Caki2 (cell line): ENCODE measurements around the gene STK32B. TPM values are rescaled to one million over a fixed set of nuclear protein-coding genes. Genes with fewer than 3 reads are reported as not detected.

Experiments
- DNase-seq: peaks from one replicate; pipeline ENCODE4 v3.0.0-alpha.2; 2015; ENCODE audit warnings: low read depth
- in situ Hi-C: cut with HindIII; loops from 2 replicates; pipeline ENCODE4 v1.10.0; 2016; ENCODE audit warnings: low sequenced_read_pairs, low pct_unique_long_range_greater_than_20kb, mixed read lengths
- total RNA-seq: library from RNA; depleted of rRNA; stranded (reverse); fragments of >200 nt; shearing (Covaris generic); gene quantifications from 2 replicates; pipeline ENCODE4 v1.2.3, GENCODE V29; 2014; ENCODE audit warnings: low replicate concordance

STK32B gene
- total RNA-seq, 1 experiment from 2014 or later, result 5.3 TPM

GRCh38 chr4:5381961-5382441 is 330.7 kb downstream of the STK32B start:
- DNase-seq, result peak; percentile 72
- in situ Hi-C loops, result no loop called here

GRCh38 chr4:5383191-5383980 is 332.1 kb downstream of the STK32B start:
- in situ Hi-C loops, result no loop called here
- DNase-seq, result no peak

GRCh38 chr4:5385741-5386311 is 334.5 kb downstream of the STK32B start:
- peak; percentile 69 for DNase-seq
- in situ Hi-C loops, result no loop called here

- in situ Hi-C loops, result no loop called here
- no peak for DNase-seq
These were observed 335.6 kb downstream of the STK32B start for GRCh38 chr4:5386921-5387320.

GRCh38 chr4:5387457-5387856 is 336.2 kb downstream of the STK32B start:
- in situ Hi-C loops, result no loop called here
- no peak for DNase-seq

GRCh38 chr4:5389756-5390310 is 338.6 kb downstream of the STK32B start:
- in situ Hi-C loops, result no loop called here
- DNase-seq, result no peak

GRCh38 chr4:5391492-5391891 is 340.2 kb downstream of the STK32B start:
- no peak for DNase-seq
- in situ Hi-C loops, result no loop called here

- DNase-seq, result no peak
- in situ Hi-C loops, result no loop called here
These were observed 342.7 kb downstream of the STK32B start for GRCh38 chr4:5393911-5394513.

GRCh38 chr4:5395781-5396180 is 344.5 kb downstream of the STK32B start:
- no peak for DNase-seq
- in situ Hi-C loops, result no loop called here

GRCh38 chr4:5398056-5398455 is 346.8 kb downstream of the STK32B start:
- DNase-seq, result no peak
- in situ Hi-C loops, result no loop called here

GRCh38 chr4:5399124-5399523 is 347.8 kb downstream of the STK32B start:
- DNase-seq, result no peak

GRCh38 chr4:5399790-5400421 is 348.6 kb downstream of the STK32B start:
- in situ Hi-C loops, result no loop called here
- peak; percentile 21 for DNase-seq

More at GRCh38 chr4:5399124-5399523, 347.8 kb downstream of the STK32B start:
- in situ Hi-C loops, result no loop called here

- in situ Hi-C loops, result no loop called here
- no peak for DNase-seq
These were observed 352.6 kb downstream of the STK32B start for GRCh38 chr4:5403746-5404497.

- DNase-seq, result no peak
- in situ Hi-C loops, result no loop called here
These were observed 358.0 kb downstream of the STK32B start for GRCh38 chr4:5409237-5409636.

GRCh38 chr4:5409972-5410618 is 358.8 kb downstream of the STK32B start:
- in situ Hi-C loops, result no loop called here
- no peak for DNase-seq

- in situ Hi-C loops, result no loop called here
These were observed 361.0 kb downstream of the STK32B start for GRCh38 chr4:5412296-5412695.

GRCh38 chr4:5412751-5413150 is 361.5 kb downstream of the STK32B start:
- in situ Hi-C loops, result no loop called here

More at GRCh38 chr4:5412296-5412695, 361.0 kb downstream of the STK32B start:
- no peak for DNase-seq

More at GRCh38 chr4:5412751-5413150, 361.5 kb downstream of the STK32B start:
- no peak for DNase-seq
